WTC11 (cell line): ENCODE measurements around the gene EFCC1. TPM values are rescaled to one million over a fixed set of nuclear protein-coding genes. Genes with fewer than 3 reads are reported as not detected.

Experiments
- ATAC-seq: fragments of 200-7000 bp; cut with Tn5 transposase; 2 replicates; pipeline ENCODE4 v1.10.0; 2021; ENCODE audit warnings: mild to moderate bottlenecking, moderate library complexity
- CTCF ChIA-PET: fragments of 300-600 bp; sonication (Branson Sonifier 250); formaldehyde crosslinking; loops from one replicate; lab custom pipeline; 2021; ENCODE audit warnings: antibody characterized with exemption; lab: Charles Lee
- POLR2A ChIA-PET: fragments of 350-600 bp; sonication (Branson Sonifier 250); formaldehyde crosslinking; loops from one replicate; lab custom pipeline; 2021; ENCODE audit warnings: antibody characterized with exemption; lab: Charles Lee
- DNase-seq: peaks from one replicate; pipeline ENCODE4 v3.0.0; 2021; ENCODE audit warnings: low spot score
- H3K27ac Mint-ChIP-seq: 2 replicates; pipeline ENCODE4 v1.8.0; 2021; ENCODE audit warnings: mixed read lengths
- H3K27me3 Mint-ChIP-seq: 2 replicates; pipeline ENCODE4 v1.8.0; 2021; ENCODE audit warnings: low read depth, mild to moderate bottlenecking, moderate library complexity, mixed read lengths
- H3K36me3 Mint-ChIP-seq: 2 replicates; pipeline ENCODE4 v1.8.0; 2021; ENCODE audit warnings: mixed read lengths
- H3K4me1 Mint-ChIP-seq: 2 replicates; pipeline ENCODE4 v1.8.0; 2022; ENCODE audit warnings: mixed read lengths
- H3K4me3 Mint-ChIP-seq: 2 replicates; pipeline ENCODE4 v1.8.0; 2021; ENCODE audit warnings: mild to moderate bottlenecking, moderate library complexity, mixed read lengths
- H3K9me3 Mint-ChIP-seq: 2 replicates; pipeline ENCODE4 v1.8.0; 2021; ENCODE audit warnings: mixed read lengths
- AR ChIP-seq: fragments of 250-450 bp; sonication (Bioruptor Pico); IDR thresholded peaks from 2 replicates; pipeline ENCODE4 v1.9.0; 2021; ENCODE audit warnings: mild to moderate bottlenecking
- ATF2 ChIP-seq: sonication (generic); formaldehyde crosslinking; IDR thresholded peaks from 2 replicates; pipeline ENCODE4 v1.8.1; 2022; ENCODE audit warnings: low read depth, missing genetic modification reagents, borderline replicate concordance
- E2F5 ChIP-seq: sonication (generic); formaldehyde crosslinking; IDR thresholded peaks from 2 replicates; pipeline ENCODE4 v1.8.1; 2022; ENCODE audit warnings: mild to moderate bottlenecking, moderate library complexity, missing genetic modification reagents
- ELF4 ChIP-seq: sonication (generic); formaldehyde crosslinking; IDR thresholded peaks from 2 replicates; pipeline ENCODE4 v1.8.1; 2022; ENCODE audit warnings: low read depth, mild to moderate bottlenecking, moderate library complexity, missing genetic modification reagents
- KAT7 ChIP-seq: sonication (generic); formaldehyde crosslinking; IDR thresholded peaks from 2 replicates; pipeline ENCODE4 v1.8.1; 2023; ENCODE audit warnings: missing genetic modification reagents, mild to moderate bottlenecking, borderline replicate concordance
- MAX ChIP-seq: sonication (generic); formaldehyde crosslinking; IDR thresholded peaks from 2 replicates; pipeline ENCODE4 v1.8.0; 2022; ENCODE audit warnings: mild to moderate bottlenecking, missing genetic modification reagents
- MXD4 ChIP-seq: fragments of 250-450 bp; sonication (Bioruptor Pico); IDR thresholded peaks from 2 replicates; pipeline ENCODE4 v1.8.0; 2021; ENCODE audit warnings: mild to moderate bottlenecking, moderate library complexity, borderline replicate concordance
- NR3C1 ChIP-seq: sonication (generic); formaldehyde crosslinking; conservative IDR thresholded peaks from 2 replicates; pipeline ENCODE4 v1.8.1; 2023; ENCODE audit warnings: low read depth, mild to moderate bottlenecking, missing genetic modification reagents
- PREB ChIP-seq: sonication (generic); formaldehyde crosslinking; IDR thresholded peaks from 2 replicates; pipeline ENCODE4 v1.8.1; 2022; ENCODE audit warnings: mild to moderate bottlenecking, missing genetic modification reagents, moderate library complexity, borderline replicate concordance
- PRRX2 ChIP-seq: fragments of 250-450 bp; sonication (Bioruptor Pico); IDR thresholded peaks from 2 replicates; pipeline ENCODE4 v1.8.0; 2021; ENCODE audit warnings: mild to moderate bottlenecking
- SMAD3 ChIP-seq: sonication (generic); formaldehyde crosslinking; IDR thresholded peaks from 2 replicates; pipeline ENCODE4 v1.8.0; 2022; ENCODE audit warnings: missing genetic modification reagents, mild to moderate bottlenecking, borderline replicate concordance
- ZBTB43 ChIP-seq: sonication (generic); formaldehyde crosslinking; IDR thresholded peaks from 2 replicates; pipeline ENCODE4 v1.8.1; 2023; ENCODE audit warnings: mild to moderate bottlenecking, missing genetic modification reagents
- ZNF121 ChIP-seq: sonication (generic); formaldehyde crosslinking; IDR thresholded peaks from 2 replicates; pipeline ENCODE4 v1.8.0; 2023; ENCODE audit warnings: missing genetic modification reagents
- ZNF281 ChIP-seq: sonication (generic); formaldehyde crosslinking; IDR thresholded peaks from 2 replicates; pipeline ENCODE4 v1.8.0; 2023; ENCODE audit warnings: mild to moderate bottlenecking, missing genetic modification reagents
- ZNF317 ChIP-seq: sonication (generic); formaldehyde crosslinking; IDR thresholded peaks from 2 replicates; pipeline ENCODE4 v1.8.1; 2023; ENCODE audit warnings: low read depth, mild to moderate bottlenecking, moderate library complexity, missing genetic modification reagents, borderline replicate concordance
- ZNF396 ChIP-seq: fragments of 250-450 bp; sonication (Bioruptor Pico); IDR thresholded peaks from 2 replicates; pipeline ENCODE4 v1.8.0; 2021; ENCODE audit warnings: mild to moderate bottlenecking, moderate library complexity, borderline replicate concordance
- ZNF416 ChIP-seq: fragments of 250-450 bp; sonication (Bioruptor Pico); IDR thresholded peaks from 2 replicates; pipeline ENCODE4 v1.9.0; 2021; ENCODE audit warnings: mild to moderate bottlenecking, inconsistent platforms
- ZNF423 ChIP-seq: fragments of 250-450 bp; sonication (Bioruptor Pico); IDR thresholded peaks from 2 replicates; pipeline ENCODE4 v2.1.2; 2022; ENCODE audit warnings: mild to moderate bottlenecking, moderate library complexity
- total RNA-seq: library from RNA; stranded (reverse); gene quantifications from 3 replicates; pipeline ENCODE4 v1.2.3, GENCODE V29; 2021

Gene EFCC1
- total RNA-seq, 1 experiment from 2014 or later, result 0.31 TPM

GRCh38 chr3:129047553-129047839, 46.4 kb downstream of the EFCC1 start (continued):
- TF ChIP-seq E2F5 (CRISPR knock-in tag), result no peak
- no peak for TF ChIP-seq MXD4 (CRISPR knock-in tag)
- no peak for TF ChIP-seq ZNF396 (CRISPR knock-in tag)
- no peak for TF ChIP-seq PRRX2 (CRISPR knock-in tag)
- TF ChIP-seq, all 79 proteins: peak for 0

GRCh38 chr3:129050556-129051295, 49.6 kb downstream of the EFCC1 start:
- POLR2A ChIA-PET, result no interaction called here
- H3K4me1 Mint-ChIP-seq, result 0 out of 2 replicates have a peak, but pooled peaks cover 3% of the 10 kb centered on the region
- TF ChIP-seq KAT7 (CRISPR knock-in tag) (no peak), ZNF281 (CRISPR knock-in tag) (no peak), ATF2 (no peak), ZNF317 (CRISPR knock-in tag) (no peak), ZNF423 (no peak)
- peaks cover 11% of the 10 kb centered on the region for H3K9me3 Mint-ChIP-seq
- H3K4me3 Mint-ChIP-seq, result no peak overlapping the region
- no peak overlapping the region for H3K27ac Mint-ChIP-seq
- no peak for ATAC-seq
- H3K36me3 Mint-ChIP-seq, result peaks cover 6% of the 10 kb centered on the region
- H3K27me3 Mint-ChIP-seq, result peaks cover 18% of the 10 kb centered on the region
- DNase-seq, result no peak
- CTCF ChIA-PET, result interaction anchor here (2.4 to 5.2 kb wide), 2 partner anchors 80 to 195 kb away, joined by 11 to 70 read pairs; no protein-coding TSS in a partner anchor

GRCh38 chr3:129051871-129052340, 50.8 kb downstream of the EFCC1 start:
- ATAC-seq (no peak), DNase-seq (no peak)
- H3K9me3 Mint-ChIP-seq, result peaks cover 11% of the 10 kb centered on the region
- H3K4me3 Mint-ChIP-seq, result no peak overlapping the region
- POLR2A ChIA-PET, result no interaction called here
- 0 out of 2 replicates have a peak, but pooled peaks cover 3% of the 10 kb centered on the region for H3K4me1 Mint-ChIP-seq
- H3K36me3 Mint-ChIP-seq, result peaks cover 6% of the 10 kb centered on the region
- CTCF ChIA-PET, result interaction anchor here (0.6 to 5.2 kb wide), 9 partner anchors 10 to 197 kb away, joined by 3 to 70 read pairs (median 9); partner anchors contain the start of genes CFAP92, COPG1 and RAB43
- H3K27ac Mint-ChIP-seq, result no peak overlapping the region
- peaks cover 13% of the 10 kb centered on the region for H3K27me3 Mint-ChIP-seq
- TF ChIP-seq ZNF416 (CRISPR knock-in tag) (no peak), SMAD3 (no peak), NR3C1 (CRISPR knock-in tag) (no peak), ELF4 (CRISPR knock-in tag) (no peak), AR (CRISPR knock-in tag) (no peak), PREB (CRISPR knock-in tag) (no peak), MAX (CRISPR knock-in tag) (no peak), ZNF121 (no peak), ZBTB43 (CRISPR knock-in tag) (no peak), KAT7 (CRISPR knock-in tag) (no peak), MXD4 (CRISPR knock-in tag) (no peak)
